ENCODE data around the gene VPS8.

- TF ChIP-seq SMAD3 (CRISPR knock-in tag; conservative IDR thresholded peaks at IDR 0.05), result no peak
- TF ChIP-seq YY1 (IDR thresholded peaks at IDR 0.05; ENCODE audit: borderline replicate concordance in 1 of 3, control insufficient read depth in 1 of 3, extremely low read depth in 1 of 3, insufficient read depth in 3 of 3, insufficient read length in 1 of 3, insufficient replicate concordance in 2 of 3, low read depth in 1 of 3, low read length in 2 of 3), result no peak
- no peak for TF ChIP-seq MXI1 (IDR thresholded peaks at IDR 0.05; ENCODE audit: low read depth, low read length)
- no peak for TF ChIP-seq BRD9 (IDR thresholded peaks at IDR 0.05; ENCODE audit: low read depth, partially characterized antibody)
- TF ChIP-seq TAF15 (IDR thresholded peaks at IDR 0.05; ENCODE audit: low read depth, low read length), result no peak
- TF ChIP-seq KLF16 (IDR thresholded peaks at IDR 0.05), result no peak
- TF ChIP-seq HIVEP1 (CRISPR knock-in tag; IDR thresholded peaks at IDR 0.05), result no peak
- TF ChIP-seq ZNF384 (IDR thresholded peaks at IDR 0.05; ENCODE audit: low read depth, low read length), result no peak
- TF ChIP-seq, protein P1, sequence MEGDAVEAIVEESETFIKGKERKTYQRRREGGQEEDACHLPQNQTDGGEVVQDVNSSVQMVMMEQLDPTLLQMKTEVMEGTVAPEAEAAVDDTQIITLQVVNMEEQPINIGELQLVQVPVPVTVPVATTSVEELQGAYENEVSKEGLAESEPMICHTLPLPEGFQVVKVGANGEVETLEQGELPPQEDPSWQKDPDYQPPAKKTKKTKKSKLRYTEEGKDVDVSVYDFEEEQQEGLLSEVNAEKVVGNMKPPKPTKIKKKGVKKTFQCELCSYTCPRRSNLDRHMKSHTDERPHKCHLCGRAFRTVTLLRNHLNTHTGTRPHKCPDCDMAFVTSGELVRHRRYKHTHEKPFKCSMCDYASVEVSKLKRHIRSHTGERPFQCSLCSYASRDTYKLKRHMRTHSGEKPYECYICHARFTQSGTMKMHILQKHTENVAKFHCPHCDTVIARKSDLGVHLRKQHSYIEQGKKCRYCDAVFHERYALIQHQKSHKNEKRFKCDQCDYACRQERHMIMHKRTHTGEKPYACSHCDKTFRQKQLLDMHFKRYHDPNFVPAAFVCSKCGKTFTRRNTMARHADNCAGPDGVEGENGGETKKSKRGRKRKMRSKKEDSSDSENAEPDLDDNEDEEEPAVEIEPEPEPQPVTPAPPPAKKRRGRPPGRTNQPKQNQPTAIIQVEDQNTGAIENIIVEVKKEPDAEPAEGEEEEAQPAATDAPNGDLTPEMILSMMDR (IDR thresholded peaks at IDR 0.05 in 2 of 3, conservative IDR thresholded peaks at IDR 0.05 in 1 of 3; ENCODE audit: insufficient read depth in 2 of 3, low read depth in 1 of 3, low read length in 3 of 3), result no peak
- no peak for TF ChIP-seq ZNF589 (CRISPR knock-in tag; IDR thresholded peaks at IDR 0.05; ENCODE audit: low read depth)
- no peak for TF ChIP-seq OTX1 (CRISPR knock-in tag; IDR thresholded peaks at IDR 0.05)
Observed at GRCh38 chr3:185076219-185076618, 264.3 kb downstream of the VPS8 start.

Data from K562 (cell line).